Activated CD8-positive, alpha-beta memory T cell treated with anti-CD3 and anti-CD28 coated beads, Interleukin-2, amount 10 ng/mL, durations not matched to agents 7 days and 5 days (primary cell): ENCODE measurements around the gene OR4B1. TPM values are rescaled to one million over a fixed set of nuclear protein-coding genes. Genes with fewer than 3 reads are reported as not detected.
"Not testable (repeated sequence)": the region's sequence is repeated elsewhere in the genome, so short reads cannot be mapped to it uniquely, and the experiment has no call there.

ENCODE experiments used
- ATAC-seq: fragments of 150-1000 bp; cut with Tn5 transposase; one replicate; pipeline ENCODE4 v1.10.0; 2021; ENCODE audit warnings: moderate library complexity
- CTCF ChIA-PET: fragments of 350-600 bp; sonication (Branson Sonifier 250); formaldehyde crosslinking; loops from one replicate; lab custom pipeline; 2021; ENCODE audit warnings: antibody characterized with exemption; lab: Charles Lee
- DNase-seq: peaks from one replicate; pipeline ENCODE4 v3.0.0-alpha.2; 2020
- H3K27ac Mint-ChIP-seq: one replicate; pipeline ENCODE4 v1.8.0; 2021; ENCODE audit warnings: mild to moderate bottlenecking, mixed read lengths
- H3K27me3 Mint-ChIP-seq: one replicate; pipeline ENCODE4 v1.8.0; 2021; ENCODE audit warnings: mixed read lengths
- H3K36me3 Mint-ChIP-seq: one replicate; pipeline ENCODE4 v1.8.0; 2021; ENCODE audit warnings: mild to moderate bottlenecking, mixed read lengths
- H3K4me1 Mint-ChIP-seq: one replicate; pipeline ENCODE4 v1.8.0; 2021; ENCODE audit warnings: mixed read lengths
- H3K4me3 Mint-ChIP-seq: one replicate; pipeline ENCODE4 v1.8.0; 2021; ENCODE audit warnings: mild to moderate bottlenecking, moderate library complexity, mixed read lengths
- H3K9me3 Mint-ChIP-seq: one replicate; pipeline ENCODE4 v1.8.0; 2022; ENCODE audit warnings: low read depth, mixed read lengths
- total RNA-seq, 2 experiments: library from RNA; stranded (reverse); gene quantifications; one replicate each; pipeline ENCODE4 v1.2.3, GENCODE V29; 2021

Gene OR4B1
- total RNA-seq, 2 experiments from 2014 or later: not detected

- CTCF ChIA-PET: no interaction called here
- no peak for ATAC-seq
- H3K27me3 Mint-ChIP-seq: peaks cover 7% of the 10 kb centered on the region
Observed at GRCh38 chr11:48193876-48194275, 22.7 kb upstream of the OR4B1 start.

GRCh38 chr11:48207881-48208280, 8.7 kb upstream of the OR4B1 start:
- Mint-ChIP-seq H3K27ac (no peak overlapping the region), H3K27me3 (peaks cover 13% of the 10 kb centered on the region), H3K4me3 (no peak overlapping the region), H3K4me1 (no peaks in the 10 kb centered on the region), H3K36me3 (no peaks in the 10 kb centered on the region), H3K9me3 (no peaks in the 10 kb centered on the region)
- DNase-seq: no peak
- CTCF ChIA-PET: no interaction called here
- no peak for ATAC-seq

More at GRCh38 chr11:48193876-48194275, 22.7 kb upstream of the OR4B1 start:
- peaks cover 3% of the 10 kb centered on the region for H3K9me3 Mint-ChIP-seq
- peaks cover 15% of the 10 kb centered on the region for H3K4me1 Mint-ChIP-seq
- no peak overlapping the region for H3K27ac Mint-ChIP-seq
- no peak overlapping the region for H3K4me3 Mint-ChIP-seq
- DNase-seq: no peak
- peaks cover 3% of the 10 kb centered on the region for H3K36me3 Mint-ChIP-seq

- Mint-ChIP-seq H3K36me3 (no peaks in the 10 kb centered on the region), H3K27ac (no peak overlapping the region), H3K9me3 (no peaks in the 10 kb centered on the region), H3K4me1 (no peaks in the 10 kb centered on the region), H3K4me3 (no peak overlapping the region), H3K27me3 (peaks cover 2% of the 10 kb centered on the region)
- DNase-seq (no peak), ATAC-seq (no peak)
- CTCF ChIA-PET: no interaction called here
Observed at GRCh38 chr11:48210052-48210451, 6.6 kb upstream of the OR4B1 start.

GRCh38 chr11:48228761-48229160, 12.2 kb downstream of the OR4B1 start:
- Mint-ChIP-seq H3K4me3 (no peak overlapping the region), H3K27ac (no peak overlapping the region), H3K9me3 (no peaks in the 10 kb centered on the region), H3K4me1 (no peaks in the 10 kb centered on the region), H3K27me3 (no peaks in the 10 kb centered on the region), H3K36me3 (no peaks in the 10 kb centered on the region)
- CTCF ChIA-PET: no interaction called here
- no peak for DNase-seq
- no peak for ATAC-seq

- H3K4me1 Mint-ChIP-seq, H3K4me3 Mint-ChIP-seq, H3K9me3 Mint-ChIP-seq, H3K36me3 Mint-ChIP-seq, CTCF ChIA-PET, ATAC-seq, DNase-seq, H3K27me3 Mint-ChIP-seq, H3K27ac Mint-ChIP-seq: not testable (repeated sequence)
Observed at GRCh38 chr11:48230057-48230456, 13.4 kb downstream of the OR4B1 start.

- H3K36me3 Mint-ChIP-seq: no peaks in the 10 kb centered on the region
- no peak overlapping the region for H3K4me3 Mint-ChIP-seq
- no peak overlapping the region for H3K27ac Mint-ChIP-seq
- ATAC-seq: no peak
- H3K4me1 Mint-ChIP-seq: no peaks in the 10 kb centered on the region
- H3K9me3 Mint-ChIP-seq: no peaks in the 10 kb centered on the region
- DNase-seq: no peak
- CTCF ChIA-PET: no interaction called here
- H3K27me3 Mint-ChIP-seq: peaks cover 6% of the 10 kb centered on the region
Observed at GRCh38 chr11:48237727-48238126, 21.1 kb downstream of the OR4B1 start.

- Mint-ChIP-seq H3K9me3 (no peaks in the 10 kb centered on the region), H3K4me3 (no peak overlapping the region)
- CTCF ChIA-PET: no interaction called here
Observed at GRCh38 chr11:48242501-48242900, 25.9 kb downstream of the OR4B1 start.

GRCh38 chr11:48244804-48245203, 28.2 kb downstream of the OR4B1 start, which contains the start of gene OR4X2:
OR4X2 (plus strand) TSS chr11:48245104; CDS start chr11:48245104, 0 bp downstream.
- CTCF ChIA-PET: no interaction called here
- Mint-ChIP-seq H3K4me1 (no peaks in the 10 kb centered on the region), H3K27me3 (peaks cover 3% of the 10 kb centered on the region), H3K27ac (no peak within 1 kb of the TSS), H3K4me3 (no peak within 1 kb of the TSS), H3K9me3 (no peaks in the 10 kb centered on the region), H3K36me3 (no peaks in the 10 kb centered on the region)
- ATAC-seq (no peak), DNase-seq (no peak)

More at GRCh38 chr11:48242501-48242900, 25.9 kb downstream of the OR4B1 start:
- no peak for ATAC-seq
- DNase-seq: no peak
- no peak overlapping the region for H3K27ac Mint-ChIP-seq
- H3K36me3 Mint-ChIP-seq: no peaks in the 10 kb centered on the region
- peaks cover 3% of the 10 kb centered on the region for H3K27me3 Mint-ChIP-seq
- H3K4me1 Mint-ChIP-seq: no peaks in the 10 kb centered on the region

- ATAC-seq (no peak), DNase-seq (no peak)
- Mint-ChIP-seq H3K4me3 (no peak overlapping the region), H3K27ac (no peak overlapping the region), H3K9me3 (no peaks in the 10 kb centered on the region), H3K36me3 (no peaks in the 10 kb centered on the region), H3K4me1 (no peaks in the 10 kb centered on the region), H3K27me3 (peaks cover 10% of the 10 kb centered on the region)
- CTCF ChIA-PET: no interaction called here
Observed at GRCh38 chr11:48248902-48249301, 32.3 kb downstream of the OR4B1 start.

- Mint-ChIP-seq H3K4me3 (no peak overlapping the region), H3K27me3 (peaks cover under 1% of the 10 kb centered on the region), H3K36me3 (no peaks in the 10 kb centered on the region), H3K27ac (no peak overlapping the region), H3K9me3 (no peaks in the 10 kb centered on the region), H3K4me1 (peaks cover 5% of the 10 kb centered on the region)
- DNase-seq (no peak), ATAC-seq (no peak)
- CTCF ChIA-PET: no interaction called here
Observed at GRCh38 chr11:48261600-48261999, 45.0 kb downstream of the OR4B1 start.

- Mint-ChIP-seq H3K27me3 (no peaks in the 10 kb centered on the region), H3K27ac (no peak within 1 kb of the TSS), H3K4me3 (no peak within 1 kb of the TSS), H3K4me1 (peaks cover 5% of the 10 kb centered on the region), H3K36me3 (no peaks in the 10 kb centered on the region), H3K9me3 (no peaks in the 10 kb centered on the region)
- CTCF ChIA-PET: no interaction called here
- DNase-seq (no peak), ATAC-seq (no peak)
Observed at GRCh38 chr11:48263423-48263911, 46.9 kb downstream of the OR4B1 start, which contains the start of gene OR4X1. OR4X1 (plus strand) TSS chr11:48263861; CDS start chr11:48263861, 0 bp downstream.

Other genes starting within 250 kb of the OR4B1 start
- 10 to 100 TPM; 74.3 to 80.5 TPM for gene PTPRJ, start 236.3 kb upstream of the OR4B1 start, total RNA-seq
- gene OR4X2, start 28.3 kb downstream of the OR4B1 start, total RNA-seq: not detected
- gene OR4X1, start 47.1 kb downstream of the OR4B1 start, total RNA-seq: not detected
- not detected for gene OR4S1, start 89.4 kb downstream of the OR4B1 start, total RNA-seq
- not detected for gene OR4C3, start 108.1 kb downstream of the OR4B1 start, total RNA-seq
- gene OR4C5, start 149.7 kb downstream of the OR4B1 start, total RNA-seq: not detected